Coronary artery (tissue), 2 donors: Measurements from ENCODE around the gene SPARCL1.

Experiments used
- DNase-seq: peaks from one replicate; pipeline ENCODE4 v3.0.0-alpha.2; 2017; ENCODE audit warnings: low spot score
- H3K27ac ChIP-seq, 2 donors: fragments of 200-600 bp; sonication (generic); one replicate each; pipeline ENCODE4 v1.5.1; 2016 to 2019
- H3K4me3 ChIP-seq: fragments of 200-600 bp; sonication (generic); 2 replicates; pipeline ENCODE4 v1.5.1; 2016; ENCODE audit warnings: mild to moderate bottlenecking, moderate library complexity
- TF ChIP-seq, protein P1 (sequence below): fragments of 200-600 bp; sonication (generic); IDR thresholded peaks from one replicate; pipeline ENCODE4 v1.5.1; 2019; ENCODE audit warnings: antibody characterized with exemption

The SPARCL1 gene

GRCh38 chr4:87541956-87542709 is 13.0 kb upstream of the SPARCL1 start:
- H3K4me3 ChIP-seq, result no peak overlapping the region
- no peak for DNase-seq
- TF ChIP-seq, protein P1, sequence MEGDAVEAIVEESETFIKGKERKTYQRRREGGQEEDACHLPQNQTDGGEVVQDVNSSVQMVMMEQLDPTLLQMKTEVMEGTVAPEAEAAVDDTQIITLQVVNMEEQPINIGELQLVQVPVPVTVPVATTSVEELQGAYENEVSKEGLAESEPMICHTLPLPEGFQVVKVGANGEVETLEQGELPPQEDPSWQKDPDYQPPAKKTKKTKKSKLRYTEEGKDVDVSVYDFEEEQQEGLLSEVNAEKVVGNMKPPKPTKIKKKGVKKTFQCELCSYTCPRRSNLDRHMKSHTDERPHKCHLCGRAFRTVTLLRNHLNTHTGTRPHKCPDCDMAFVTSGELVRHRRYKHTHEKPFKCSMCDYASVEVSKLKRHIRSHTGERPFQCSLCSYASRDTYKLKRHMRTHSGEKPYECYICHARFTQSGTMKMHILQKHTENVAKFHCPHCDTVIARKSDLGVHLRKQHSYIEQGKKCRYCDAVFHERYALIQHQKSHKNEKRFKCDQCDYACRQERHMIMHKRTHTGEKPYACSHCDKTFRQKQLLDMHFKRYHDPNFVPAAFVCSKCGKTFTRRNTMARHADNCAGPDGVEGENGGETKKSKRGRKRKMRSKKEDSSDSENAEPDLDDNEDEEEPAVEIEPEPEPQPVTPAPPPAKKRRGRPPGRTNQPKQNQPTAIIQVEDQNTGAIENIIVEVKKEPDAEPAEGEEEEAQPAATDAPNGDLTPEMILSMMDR, result no peak
- peak overlapping the region; percentile 85 to 93 for H3K27ac ChIP-seq

- Histone ChIP-seq H3K27ac (peak overlapping the region; percentile 85 to 93), H3K4me3 (no peak overlapping the region)
- DNase-seq, result no peak
- TF ChIP-seq, protein P1, result no peak
These were observed 12.3 kb upstream of the SPARCL1 start for GRCh38 chr4:87541521-87541920.

DNA sequence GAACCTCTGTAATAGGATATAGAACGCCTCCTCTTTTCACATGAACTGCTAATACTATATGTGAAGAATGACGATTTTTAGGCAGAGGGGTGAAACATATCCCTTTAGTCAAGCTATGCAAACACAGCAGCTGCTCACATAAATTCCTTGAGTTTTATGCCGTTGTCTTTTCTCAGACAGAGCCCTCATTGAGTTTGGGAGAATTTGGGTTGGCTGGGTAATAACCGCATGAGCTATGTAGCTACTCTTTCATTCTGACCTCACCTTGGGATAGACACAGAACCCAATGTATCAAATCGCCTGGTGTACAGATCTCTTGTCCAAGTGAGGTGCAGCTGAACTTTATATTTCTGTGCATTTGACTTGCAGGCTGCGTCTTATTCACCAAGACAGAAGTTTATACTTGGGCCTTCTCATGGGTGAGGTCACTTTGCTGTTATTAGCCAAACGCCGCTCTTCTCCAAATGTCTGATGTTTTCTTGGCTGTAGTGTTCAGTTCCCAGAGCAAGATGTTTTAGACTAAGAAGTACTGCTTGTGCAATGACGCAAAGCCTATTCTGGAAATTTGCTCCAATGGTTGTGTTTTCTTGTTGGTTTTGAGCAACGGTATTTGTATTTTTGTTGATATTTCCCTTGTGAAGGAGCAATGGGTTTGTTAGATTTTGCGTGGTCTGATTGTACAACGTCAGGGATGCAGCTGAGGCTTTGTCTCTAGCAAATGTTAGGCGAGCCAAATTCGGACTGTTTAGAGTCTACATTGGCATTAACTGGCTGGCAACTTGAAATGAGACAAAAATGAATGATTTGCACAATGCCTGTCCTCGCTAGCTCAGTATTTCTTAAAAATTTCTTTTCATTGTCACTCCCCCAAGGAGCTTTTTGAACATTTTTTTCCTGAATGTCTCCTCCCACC is 11.2 kb upstream of the SPARCL1 start:
- Histone ChIP-seq H3K4me3 (peak overlapping the region; percentile 53), H3K27ac (peak overlapping the region; percentile 85 to 93)
- TF ChIP-seq, protein P1, result no peak
- DNase-seq, result peak; percentile 81

GRCh38 chr4:87532907-87533306 is 3.7 kb upstream of the SPARCL1 start:
- H3K27ac ChIP-seq, result peak overlapping the region; percentile 93 to 94
- TF ChIP-seq, protein P1, result no peak
- H3K4me3 ChIP-seq, result no peak overlapping the region
- no peak for DNase-seq

DNA sequence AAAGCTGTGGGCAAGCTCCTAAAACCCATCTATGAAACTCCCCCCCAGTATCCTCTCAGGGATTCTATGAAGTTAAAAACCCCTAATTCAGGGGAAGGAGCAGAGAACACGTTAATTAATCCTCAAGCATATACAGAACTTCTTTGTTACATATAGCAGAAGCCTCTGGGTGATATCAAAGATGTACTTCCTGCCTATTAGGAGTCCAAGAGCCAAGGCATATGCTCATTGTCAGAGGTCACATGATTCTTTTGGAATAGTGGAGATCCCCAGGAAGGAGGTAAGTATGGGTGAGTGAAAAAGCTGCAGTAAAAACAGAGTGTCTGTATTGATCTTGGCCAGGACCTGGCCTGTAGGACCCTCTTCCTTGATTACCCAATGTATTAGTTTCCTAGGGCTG is 2.9 kb upstream of the SPARCL1 start:
- Histone ChIP-seq H3K4me3 (no peak overlapping the region), H3K27ac (peak overlapping the region; percentile 93 to 94)
- TF ChIP-seq, protein P1, result no peak
- DNase-seq, result no peak

- Histone ChIP-seq H3K27ac (peak overlapping the region; percentile 93 to 94), H3K4me3 (no peak overlapping the region)
- TF ChIP-seq, protein P1, result no peak
- no peak for DNase-seq
These were observed 2.4 kb upstream of the SPARCL1 start for GRCh38 chr4:87531621-87532020.
